DOHH2 (cell line): Measurements from ENCODE around the gene PHB1.

ENCODE experiments used
- CTCF ChIP-seq: fragments of 200-600 bp; sonication (generic); IDR thresholded peaks from one replicate; pipeline ENCODE4 v1.5.1; 2014; ENCODE audit warnings: antibody characterized with exemption, mild to moderate bottlenecking, low read depth, low read length; ENCODE audit not compliant: poor library complexity, severe bottlenecking
- EZH2phosphoT487 ChIP-seq: fragments of 200-600 bp; sonication (generic); IDR thresholded peaks from 2 replicates; pipeline ENCODE4 v1.6.1; 2017; ENCODE audit warnings: borderline replicate concordance, mild to moderate bottlenecking, antibody characterized with exemption, low read length, moderate library complexity, mixed read lengths

GRCh38 chr17:49456183-49456965 is 41.7 kb upstream of the PHB1 start:
- no peak for TF ChIP-seq CTCF
- TF ChIP-seq EZH2phosphoT487 = no peak
